ENCODE measurements around the gene MGME1. TPM values are rescaled to one million over a fixed set of nuclear protein-coding genes. Genes with fewer than 3 reads are reported as not detected.

The MGME1 gene, protein sequence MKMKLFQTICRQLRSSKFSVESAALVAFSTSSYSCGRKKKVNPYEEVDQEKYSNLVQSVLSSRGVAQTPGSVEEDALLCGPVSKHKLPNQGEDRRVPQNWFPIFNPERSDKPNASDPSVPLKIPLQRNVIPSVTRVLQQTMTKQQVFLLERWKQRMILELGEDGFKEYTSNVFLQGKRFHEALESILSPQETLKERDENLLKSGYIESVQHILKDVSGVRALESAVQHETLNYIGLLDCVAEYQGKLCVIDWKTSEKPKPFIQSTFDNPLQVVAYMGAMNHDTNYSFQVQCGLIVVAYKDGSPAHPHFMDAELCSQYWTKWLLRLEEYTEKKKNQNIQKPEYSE
- 23.3 and 26.5 TPM in 2 replicates for total RNA-seq (2014; rRNA removed; shearing (Covaris generic); ENCODE audit: low replicate concordance)

DNA sequence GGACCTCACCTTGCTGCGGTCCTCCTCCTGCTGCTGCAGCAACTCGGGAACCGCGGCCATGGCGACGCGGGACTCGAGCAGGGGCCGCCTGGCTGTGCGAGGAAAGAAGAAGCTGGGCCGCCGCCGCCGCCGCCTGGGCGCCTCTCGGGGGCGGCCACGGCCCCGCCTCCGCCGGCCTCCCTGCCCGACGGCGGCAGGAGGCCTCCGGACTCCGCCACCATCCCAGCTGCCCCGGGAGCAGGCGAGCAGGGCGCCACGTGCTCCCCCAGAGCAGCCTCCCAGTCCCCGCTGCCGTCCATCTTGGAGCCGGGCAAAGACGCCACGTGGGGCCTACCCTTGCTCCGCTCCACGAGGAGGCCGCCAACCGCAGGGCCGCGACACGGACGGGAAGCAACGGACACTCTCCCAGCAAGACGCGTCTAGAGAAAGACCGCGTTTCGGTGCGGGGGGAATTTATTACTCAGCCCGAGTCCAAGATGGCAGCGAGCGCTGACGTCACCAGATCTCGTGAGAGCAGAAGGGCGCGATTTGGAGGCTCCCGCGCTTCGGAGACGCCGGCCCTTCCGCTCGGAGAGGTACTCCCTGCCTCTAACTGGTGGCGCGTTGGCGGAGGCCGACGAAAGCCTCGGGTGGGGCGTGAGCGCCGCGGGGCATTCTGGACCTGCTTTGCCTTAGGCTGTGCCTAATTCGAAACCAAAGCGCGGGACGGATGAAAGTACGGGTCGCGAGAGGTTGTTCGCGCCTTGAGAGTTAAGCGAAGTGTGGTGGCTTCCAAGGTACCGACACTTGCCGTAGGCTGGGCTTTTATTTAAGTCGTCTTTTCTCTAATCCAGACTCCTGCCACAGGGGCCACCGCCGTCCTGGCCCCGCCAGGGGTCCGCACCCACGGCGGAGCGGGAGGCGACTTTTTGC is at the start of gene MGME1, which contains the start of gene SNX5:
MGME1 (plus strand) TSS at position 653 of the 912 bp plus-strand sequence. CDS start 842 bp downstream, outside the sequence.
SNX5 (minus strand) TSS at position 429 of the 912 bp plus-strand sequence; CDS start at position 60, 369 bp downstream.
- peaks cover 96% of the 10 kb centered on the region for H3K79me2 ChIP-seq (ENCODE audit: low read length)
- no peaks in the 10 kb centered on the region for H3K27me3 ChIP-seq (ENCODE audit: low read length)
- DNase-seq: peak; percentile 100
- no peaks in the 10 kb centered on the region for H3K9me2 ChIP-seq (replicated peaks; ENCODE audit: insufficient read depth, low read length)
- H2AFZ ChIP-seq (ENCODE audit: low read length): no peak within 1 kb of the TSS; the same call in 1 of the 2 replicates
- peak within 1 kb of the TSS; percentile 93 for H3K4me2 ChIP-seq (ENCODE audit: low read depth, low read length, poor library complexity, severe bottlenecking)
- H3K4me3 ChIP-seq (ENCODE audit: low read length): peak within 1 kb of the TSS; percentile 79
- no peaks in the 10 kb centered on the region for H3K9me3 ChIP-seq (ENCODE audit: low read length)
- peak within 1 kb of the TSS; percentile 97 for H3K27ac ChIP-seq (ENCODE audit: low read length)
- H3K4me1 ChIP-seq (ENCODE audit: low read length): peaks cover 75% of the 10 kb centered on the region
- peaks cover 42% of the 10 kb centered on the region for H4K20me1 ChIP-seq (ENCODE audit: insufficient read depth, low read depth, low read length)
- peaks cover 51% of the 10 kb centered on the region for H3K36me3 ChIP-seq (ENCODE audit: insufficient read depth, low read length)
- peak within 1 kb of the TSS; percentile 98 for H3K9ac ChIP-seq (ENCODE audit: low read length)

DNA sequence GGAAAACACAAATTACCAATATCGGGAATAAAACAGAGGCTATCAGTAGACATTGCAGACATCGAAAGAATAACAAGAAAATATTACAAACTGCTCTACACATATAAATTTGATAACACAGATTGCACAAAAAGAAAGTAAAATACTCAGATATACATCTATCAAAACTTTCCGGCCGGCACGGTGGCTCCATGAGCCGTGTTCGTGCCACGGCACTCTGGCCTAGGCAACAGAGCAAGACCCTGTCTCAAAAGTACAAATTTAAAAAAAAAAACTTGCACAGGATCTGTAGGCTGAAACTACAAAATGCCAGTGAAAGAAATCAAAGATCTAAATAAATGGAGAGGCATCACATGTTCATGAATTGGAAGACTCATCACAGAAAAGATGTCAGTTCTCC is 49.7 kb upstream of the MGME1 start:
- Histone ChIP-seq H4K20me1 (ENCODE audit: insufficient read depth, low read depth, low read length) (no peaks in the 10 kb centered on the region), H3K27ac (ENCODE audit: low read length) (no peak overlapping the region), H3K9me2 (replicated peaks; ENCODE audit: insufficient read depth, low read length) (no peaks in the 10 kb centered on the region)

DNA sequence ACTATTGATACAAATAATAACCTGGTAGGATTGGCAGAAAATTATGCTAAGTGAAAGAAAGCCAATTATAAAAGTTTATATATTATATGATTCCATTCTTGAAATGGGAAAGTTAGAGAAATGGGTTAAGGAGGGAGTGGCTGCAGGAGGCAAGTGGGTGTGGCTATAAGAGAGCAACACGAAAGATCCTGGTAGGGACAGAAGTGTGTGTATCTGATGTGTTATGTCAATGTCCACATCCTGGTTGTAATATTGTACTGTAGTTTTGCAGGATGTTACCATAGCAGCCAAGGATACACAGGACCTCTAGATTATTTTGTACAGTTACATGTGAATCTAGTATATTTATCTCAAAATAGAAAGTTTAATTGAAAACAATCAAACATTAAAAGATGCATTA is 47.0 kb upstream of the MGME1 start:
- Histone ChIP-seq H2AFZ (ENCODE audit: low read length) (no peak overlapping the region), H3K4me3 (ENCODE audit: low read length) (no peak overlapping the region), H3K27me3 (ENCODE audit: low read length) (no peaks in the 10 kb centered on the region), H3K36me3 (ENCODE audit: insufficient read depth, low read length) (no peaks in the 10 kb centered on the region), H3K79me2 (ENCODE audit: low read length) (no peaks in the 10 kb centered on the region), H3K4me1 (ENCODE audit: low read length) (peaks cover 4% of the 10 kb centered on the region; the same call in 1 of the 2 replicates), H3K27ac (ENCODE audit: low read length) (no peak overlapping the region), H3K9me3 (ENCODE audit: low read length) (no peaks in the 10 kb centered on the region), H3K9me2 (replicated peaks; ENCODE audit: insufficient read depth, low read length) (no peaks in the 10 kb centered on the region), H3K9ac (ENCODE audit: low read length) (no peak overlapping the region), H4K20me1 (ENCODE audit: insufficient read depth, low read depth, low read length) (no peaks in the 10 kb centered on the region), H3K4me2 (ENCODE audit: low read depth, low read length, poor library complexity, severe bottlenecking) (no peak overlapping the region)
- DNase-seq: no peak

More for the DNA sequence above, 49.7 kb upstream of the MGME1 start:
- H3K36me3 ChIP-seq (ENCODE audit: insufficient read depth, low read length): no peaks in the 10 kb centered on the region
- no peaks in the 10 kb centered on the region for H3K27me3 ChIP-seq (ENCODE audit: low read length)
- H3K9me3 ChIP-seq (ENCODE audit: low read length): no peaks in the 10 kb centered on the region
- H3K9ac ChIP-seq (ENCODE audit: low read length): no peak overlapping the region
- no peak overlapping the region for H2AFZ ChIP-seq (ENCODE audit: low read length)
- H3K4me1 ChIP-seq (ENCODE audit: low read length): no peaks in the 10 kb centered on the region
- no peak overlapping the region for H3K4me3 ChIP-seq (ENCODE audit: low read length)
- DNase-seq: no peak
- no peaks in the 10 kb centered on the region for H3K79me2 ChIP-seq (ENCODE audit: low read length)
- no peak overlapping the region for H3K4me2 ChIP-seq (ENCODE audit: low read depth, low read length, poor library complexity, severe bottlenecking)

DNA sequence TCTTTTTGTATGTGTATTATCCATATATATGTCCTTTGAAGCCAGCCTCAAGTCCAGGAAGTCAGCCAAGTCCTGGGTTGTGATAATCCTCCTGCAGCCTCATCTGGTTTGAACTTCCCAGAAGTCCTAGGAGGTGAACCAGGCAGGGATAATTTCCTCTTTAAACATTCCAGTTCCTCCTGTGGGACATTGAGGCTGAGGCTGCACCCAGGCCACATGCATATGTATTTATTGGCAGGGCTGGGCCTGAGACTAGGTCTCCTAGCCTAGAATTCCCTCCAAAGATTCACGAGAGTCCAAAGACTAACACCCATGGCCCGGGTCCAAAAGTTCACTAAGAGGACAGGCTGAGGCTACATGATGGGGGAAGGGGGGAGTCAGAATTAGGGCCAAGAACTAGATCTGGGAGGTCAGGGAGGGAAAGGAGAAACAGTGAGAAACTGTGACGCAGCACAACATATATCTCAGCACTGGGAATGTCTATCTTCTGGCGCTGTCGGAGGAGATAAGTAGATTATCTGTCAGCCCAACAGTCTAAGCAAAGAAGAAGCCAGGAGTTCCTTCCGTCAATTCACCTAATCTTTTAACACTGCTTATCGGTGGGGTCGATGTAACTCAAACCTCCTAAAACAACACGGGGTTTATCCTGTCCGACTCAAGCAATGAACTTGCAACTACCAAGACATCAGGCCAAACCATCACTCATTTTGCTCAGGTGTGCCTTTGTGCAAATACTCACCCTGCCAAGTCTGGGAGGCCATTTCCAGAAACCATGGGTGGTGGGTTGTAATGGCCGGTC is 43.5 kb upstream of the MGME1 start:
- no peak overlapping the region for H3K4me2 ChIP-seq (ENCODE audit: low read depth, low read length, poor library complexity, severe bottlenecking)
- no peaks in the 10 kb centered on the region for H3K79me2 ChIP-seq (ENCODE audit: low read length)
- H3K27ac ChIP-seq (ENCODE audit: low read length): no peak overlapping the region
- no peak overlapping the region for H3K9ac ChIP-seq (ENCODE audit: low read length)
- 0 out of 2 replicates have a peak, but pooled peaks cover 7% of the 10 kb centered on the region for H4K20me1 ChIP-seq (ENCODE audit: insufficient read depth, low read depth, low read length)
- no peak overlapping the region for H2AFZ ChIP-seq (ENCODE audit: low read length)
- H3K9me2 ChIP-seq (replicated peaks; ENCODE audit: insufficient read depth, low read length): no peaks in the 10 kb centered on the region
- no peak for DNase-seq
- no peaks in the 10 kb centered on the region for H3K27me3 ChIP-seq (ENCODE audit: low read length)
- H3K4me3 ChIP-seq (ENCODE audit: low read length): no peak overlapping the region
- no peaks in the 10 kb centered on the region for H3K9me3 ChIP-seq (ENCODE audit: low read length)
- peaks cover 34% of the 10 kb centered on the region for H3K4me1 ChIP-seq (ENCODE audit: low read length)
- no peaks in the 10 kb centered on the region for H3K36me3 ChIP-seq (ENCODE audit: insufficient read depth, low read length)

DNA sequence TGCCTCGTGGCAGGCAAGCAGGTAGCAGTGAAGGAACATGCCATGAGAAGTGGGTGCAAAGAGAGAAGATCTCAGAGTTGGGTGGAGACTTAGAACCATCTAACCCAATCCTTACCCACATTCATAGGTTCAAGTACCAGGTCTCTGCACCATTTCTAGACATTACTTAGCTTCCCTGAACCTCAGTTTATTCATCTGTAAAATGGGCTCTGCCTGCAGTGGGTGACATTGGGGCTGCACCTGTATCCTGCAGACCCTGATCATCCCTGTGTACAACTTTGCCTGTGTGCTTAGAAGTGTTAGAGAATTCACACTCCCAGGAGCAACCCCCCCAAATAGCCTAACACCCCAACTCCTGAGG is 42.9 kb upstream of the MGME1 start:
- Histone ChIP-seq H3K36me3 (ENCODE audit: insufficient read depth, low read length) (no peaks in the 10 kb centered on the region), H3K9me2 (replicated peaks; ENCODE audit: insufficient read depth, low read length) (no peaks in the 10 kb centered on the region), H3K27ac (ENCODE audit: low read length) (no peak overlapping the region), H3K79me2 (ENCODE audit: low read length) (no peaks in the 10 kb centered on the region), H3K9ac (ENCODE audit: low read length) (no peak overlapping the region), H3K9me3 (ENCODE audit: low read length) (no peaks in the 10 kb centered on the region), H4K20me1 (ENCODE audit: insufficient read depth, low read depth, low read length) (0 out of 2 replicates have a peak, but pooled peaks cover 7% of the 10 kb centered on the region), H2AFZ (ENCODE audit: low read length) (no peak overlapping the region), H3K27me3 (ENCODE audit: low read length) (no peaks in the 10 kb centered on the region), H3K4me1 (ENCODE audit: low read length) (peaks cover 34% of the 10 kb centered on the region), H3K4me3 (ENCODE audit: low read length) (no peak overlapping the region), H3K4me2 (ENCODE audit: low read depth, low read length, poor library complexity, severe bottlenecking) (no peak overlapping the region)
- DNase-seq: no peak

DNA sequence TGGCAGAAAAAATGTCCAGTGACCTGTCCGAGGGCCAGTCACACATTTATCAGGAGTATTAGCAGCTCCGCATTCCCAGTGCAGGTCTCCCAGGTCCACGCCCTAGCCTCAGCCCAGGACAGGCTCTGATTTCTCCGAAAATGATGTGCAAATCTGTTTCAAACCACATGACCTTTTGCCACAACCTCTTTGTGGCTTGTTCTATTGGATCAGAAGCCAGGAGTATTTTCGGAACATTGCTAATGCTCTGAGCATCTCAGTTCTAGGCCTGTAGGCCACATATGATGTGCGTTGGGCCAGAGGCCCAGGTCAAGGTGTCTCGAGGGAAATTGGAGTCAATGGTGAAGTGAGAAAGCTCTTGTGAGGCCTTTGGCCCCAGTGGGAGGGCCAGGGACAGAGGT is 40.6 kb upstream of the MGME1 start:
- no peak overlapping the region for H3K4me3 ChIP-seq (ENCODE audit: low read length)
- no peaks in the 10 kb centered on the region for H3K9me2 ChIP-seq (replicated peaks; ENCODE audit: insufficient read depth, low read length)
- H4K20me1 ChIP-seq (ENCODE audit: insufficient read depth, low read depth, low read length): 0 out of 2 replicates have a peak, but pooled peaks cover 7% of the 10 kb centered on the region
- peaks cover 34% of the 10 kb centered on the region for H3K4me1 ChIP-seq (ENCODE audit: low read length)
- no peaks in the 10 kb centered on the region for H3K79me2 ChIP-seq (ENCODE audit: low read length)
- H3K27me3 ChIP-seq (ENCODE audit: low read length): no peaks in the 10 kb centered on the region
- H2AFZ ChIP-seq (ENCODE audit: low read length): no peak overlapping the region
- no peak overlapping the region for H3K9ac ChIP-seq (ENCODE audit: low read length)
- H3K36me3 ChIP-seq (ENCODE audit: insufficient read depth, low read length): no peaks in the 10 kb centered on the region; the same call in 1 of the 2 replicates
- H3K4me2 ChIP-seq (ENCODE audit: low read depth, low read length, poor library complexity, severe bottlenecking): peak overlapping the region; percentile 58
- no peak overlapping the region for H3K27ac ChIP-seq (ENCODE audit: low read length)
- no peaks in the 10 kb centered on the region; the same call in 1 of the 2 replicates for H3K9me3 ChIP-seq (ENCODE audit: low read length)
- DNase-seq: no peak

DNA sequence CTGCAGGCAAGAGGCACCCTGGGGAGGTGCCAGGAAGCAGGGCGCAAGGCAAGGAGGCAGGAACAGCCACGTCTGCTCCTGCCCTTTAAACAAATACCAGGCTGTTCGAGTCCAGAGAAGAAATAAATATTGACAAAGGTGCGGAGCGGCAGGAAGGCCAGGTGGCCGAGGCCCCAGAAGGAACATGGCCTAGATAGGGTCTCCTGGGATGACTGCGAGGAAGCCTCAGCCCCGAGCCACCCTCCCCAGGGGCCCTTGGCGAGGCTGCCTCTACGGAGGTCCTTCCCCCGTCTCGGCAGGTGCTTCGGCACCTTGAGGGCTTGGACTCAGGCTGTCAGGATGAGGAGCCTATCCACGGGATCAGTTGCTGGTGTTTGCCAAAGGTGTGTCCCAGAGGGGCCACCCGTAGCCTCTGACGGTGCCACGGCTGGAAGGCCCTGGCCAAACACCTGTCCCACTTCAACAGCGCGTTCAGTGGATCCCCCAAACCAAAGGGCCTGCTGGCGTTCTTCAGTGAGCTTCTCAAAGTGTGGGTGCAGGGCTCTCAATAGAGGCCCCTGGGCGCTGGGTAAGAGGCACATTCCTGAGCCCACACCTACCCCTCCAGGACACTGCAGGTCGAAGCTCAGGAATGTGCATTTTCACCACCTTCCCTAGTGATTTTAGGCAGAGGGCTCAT is 40.0 kb upstream of the MGME1 start:
- Histone ChIP-seq H2AFZ (ENCODE audit: low read length) (no peak overlapping the region), H3K79me2 (ENCODE audit: low read length) (no peaks in the 10 kb centered on the region), H3K27ac (ENCODE audit: low read length) (no peak overlapping the region), H3K4me1 (ENCODE audit: low read length) (peaks cover 34% of the 10 kb centered on the region), H3K9me3 (ENCODE audit: low read length) (no peaks in the 10 kb centered on the region; the same call in 1 of the 2 replicates), H3K4me2 (ENCODE audit: low read depth, low read length, poor library complexity, severe bottlenecking) (peak overlapping the region; percentile 58), H3K4me3 (ENCODE audit: low read length) (peak overlapping the region; percentile 35; the same call in 1 of the 2 replicates), H3K27me3 (ENCODE audit: low read length) (no peaks in the 10 kb centered on the region), H3K9ac (ENCODE audit: low read length) (peak overlapping the region; percentile 30), H3K36me3 (ENCODE audit: insufficient read depth, low read length) (no peaks in the 10 kb centered on the region; the same call in 1 of the 2 replicates), H3K9me2 (replicated peaks; ENCODE audit: insufficient read depth, low read length) (no peaks in the 10 kb centered on the region), H4K20me1 (ENCODE audit: insufficient read depth, low read depth, low read length) (0 out of 2 replicates have a peak, but pooled peaks cover 7% of the 10 kb centered on the region)
- peak; percentile 65 for DNase-seq
